Type B pancreatic cell (in vitro differentiated cells): ENCODE data around the gene TLNRD1. TPM values are rescaled to one million over a fixed set of nuclear protein-coding genes. Genes with fewer than 3 reads are reported as not detected.
"Not testable (repeated sequence)": the region's sequence is repeated elsewhere in the genome, so short reads cannot be mapped to it uniquely, and the experiment has no call there.

ENCODE experiments used
- DNase-seq: peaks from one replicate; pipeline ENCODE4 v3.0.0; 2021; ENCODE audit warnings: mixed read lengths; ENCODE audit not compliant: unreplicated experiment; ENCODE audit errors: extremely low spot score
- H3K27ac Mint-ChIP-seq: 2 replicates; pipeline ENCODE4 v1.8.0; 2021; ENCODE audit warnings: mild to moderate bottlenecking, mixed read lengths
- H3K27me3 Mint-ChIP-seq: 2 replicates; pipeline ENCODE4 v1.8.0; 2021; ENCODE audit warnings: mixed read lengths
- H3K36me3 Mint-ChIP-seq: 2 replicates; pipeline ENCODE4 v1.8.0; 2021; ENCODE audit warnings: mixed read lengths
- H3K4me1 Mint-ChIP-seq: one replicate; pipeline ENCODE4 v1.8.0; 2021; ENCODE audit warnings: mixed read lengths; ENCODE audit not compliant: unreplicated experiment
- H3K4me3 Mint-ChIP-seq: 2 replicates; pipeline ENCODE4 v1.8.0; 2021; ENCODE audit warnings: mild to moderate bottlenecking, mixed read lengths
- H3K9me3 Mint-ChIP-seq: 2 replicates; pipeline ENCODE4 v1.8.0; 2021; ENCODE audit warnings: mixed read lengths
- CTCF ChIP-seq: fragments of 200-600 bp; sonication (generic); conservative IDR thresholded peaks from 2 replicates; pipeline ENCODE4 v1.5.0; 2021; ENCODE audit warnings: antibody characterized with exemption, mild to moderate bottlenecking
- total RNA-seq: library from RNA; stranded (reverse); gene quantifications from 2 replicates; pipeline ENCODE4 v1.2.1, GENCODE V29; 2021; ENCODE audit warnings: low replicate concordance

TLNRD1 gene
- total RNA-seq, 1 donor from 2014 or later: 20.1 TPM

- TF ChIP-seq CTCF: no peak
- no peaks in the 10 kb centered on the region for H3K9me3 Mint-ChIP-seq
- H3K4me3 Mint-ChIP-seq: no peak overlapping the region
- no peak for DNase-seq
- H3K27ac Mint-ChIP-seq: no peak overlapping the region
- peaks cover 35% of the 10 kb centered on the region for H3K36me3 Mint-ChIP-seq
- H3K27me3 Mint-ChIP-seq: no peaks in the 10 kb centered on the region
- H3K4me1 Mint-ChIP-seq: peaks cover 15% of the 10 kb centered on the region
Observed at GRCh38 chr15:80957556-80957955, 43.2 kb upstream of the TLNRD1 start.

- Mint-ChIP-seq H3K9me3 (no peaks in the 10 kb centered on the region), H3K36me3 (peaks cover 35% of the 10 kb centered on the region), H3K27ac (no peak overlapping the region), H3K4me3 (no peak overlapping the region), H3K27me3 (no peaks in the 10 kb centered on the region), H3K4me1 (peaks cover 11% of the 10 kb centered on the region)
- no peak for TF ChIP-seq CTCF
- no peak for DNase-seq
Observed at GRCh38 chr15:80957976-80958375, 42.7 kb upstream of the TLNRD1 start.

GRCh38 chr15:80958818-80959495 lies 41.8 kb upstream of the TLNRD1 start:
- no peak for TF ChIP-seq CTCF
- H3K36me3 Mint-ChIP-seq: peaks cover 32% of the 10 kb centered on the region
- H3K9me3 Mint-ChIP-seq: no peaks in the 10 kb centered on the region
- no peak overlapping the region for H3K27ac Mint-ChIP-seq
- peaks cover 1% of the 10 kb centered on the region for H3K4me1 Mint-ChIP-seq
- peak; percentile 29 for DNase-seq
- no peaks in the 10 kb centered on the region for H3K27me3 Mint-ChIP-seq
- H3K4me3 Mint-ChIP-seq: no peak overlapping the region

- not testable (repeated sequence) for H3K27ac Mint-ChIP-seq, H3K9me3 Mint-ChIP-seq, DNase-seq, H3K4me3 Mint-ChIP-seq, H3K4me1 Mint-ChIP-seq, H3K27me3 Mint-ChIP-seq
- peaks cover 33% of the 10 kb centered on the region for H3K36me3 Mint-ChIP-seq
Observed at GRCh38 chr15:80965454-80965853, 35.3 kb upstream of the TLNRD1 start.

- no peak for TF ChIP-seq CTCF
- Mint-ChIP-seq H3K27ac (no peak overlapping the region), H3K36me3 (peaks cover 26% of the 10 kb centered on the region), H3K4me3 (no peak overlapping the region), H3K27me3 (no peaks in the 10 kb centered on the region), H3K9me3 (no peaks in the 10 kb centered on the region), H3K4me1 (peaks cover 11% of the 10 kb centered on the region)
- DNase-seq: no peak
Observed at GRCh38 chr15:80966431-80967197, 34.1 kb upstream of the TLNRD1 start.

GRCh38 chr15:80967451-80967850 lies 33.3 kb upstream of the TLNRD1 start:
- Mint-ChIP-seq H3K36me3 (peaks cover 27% of the 10 kb centered on the region), H3K27ac (peak overlapping the region; percentile 59), H3K9me3 (no peaks in the 10 kb centered on the region), H3K4me1 (peaks cover 11% of the 10 kb centered on the region), H3K27me3 (no peaks in the 10 kb centered on the region), H3K4me3 (peak overlapping the region; percentile 28)
- no peak for TF ChIP-seq CTCF
- DNase-seq: no peak
